Epithelial cell of esophagus (primary cell): ENCODE data around the gene RBFOX1.

Source experiments
- DNase-seq: peaks from one replicate; pipeline ENCODE4 v3.0.0; 2010; ENCODE audit warnings: low read depth
- H3K4me3 ChIP-seq: 2 replicates; pipeline ENCODE4 v1.5.1; 2011; ENCODE audit warnings: mild to moderate bottlenecking, low read length, control low read depth
- TF ChIP-seq, protein P1 (sequence below): IDR thresholded peaks from 2 replicates; pipeline ENCODE4 v1.5.1; 2011; ENCODE audit warnings: low read depth, mild to moderate bottlenecking, low read length, control low read depth, inconsistent platforms; ENCODE audit not compliant: insufficient read depth; ENCODE audit errors: missing control alignments

The RBFOX1 gene

DNA sequence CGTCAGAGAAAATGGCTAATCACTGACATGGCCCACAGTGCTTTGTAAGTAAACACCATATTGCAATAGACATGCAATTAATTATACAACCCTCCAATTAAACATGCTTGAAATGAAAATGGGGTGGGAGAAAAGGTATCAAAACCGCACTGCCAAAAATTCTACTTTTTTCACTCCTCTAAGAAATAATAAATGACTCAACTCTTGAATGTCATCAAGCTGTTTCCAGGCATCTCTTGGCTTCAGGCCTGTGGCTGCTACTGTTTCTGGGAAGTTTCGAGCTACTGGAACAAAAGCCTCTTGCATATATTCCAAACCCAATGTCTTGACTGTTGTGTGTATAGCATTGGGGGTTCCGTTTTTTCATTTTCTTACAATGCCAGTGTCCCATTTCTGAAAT is 412.6 kb downstream of the RBFOX1 start:
- DNase-seq, result no peak
- TF ChIP-seq, protein P1, sequence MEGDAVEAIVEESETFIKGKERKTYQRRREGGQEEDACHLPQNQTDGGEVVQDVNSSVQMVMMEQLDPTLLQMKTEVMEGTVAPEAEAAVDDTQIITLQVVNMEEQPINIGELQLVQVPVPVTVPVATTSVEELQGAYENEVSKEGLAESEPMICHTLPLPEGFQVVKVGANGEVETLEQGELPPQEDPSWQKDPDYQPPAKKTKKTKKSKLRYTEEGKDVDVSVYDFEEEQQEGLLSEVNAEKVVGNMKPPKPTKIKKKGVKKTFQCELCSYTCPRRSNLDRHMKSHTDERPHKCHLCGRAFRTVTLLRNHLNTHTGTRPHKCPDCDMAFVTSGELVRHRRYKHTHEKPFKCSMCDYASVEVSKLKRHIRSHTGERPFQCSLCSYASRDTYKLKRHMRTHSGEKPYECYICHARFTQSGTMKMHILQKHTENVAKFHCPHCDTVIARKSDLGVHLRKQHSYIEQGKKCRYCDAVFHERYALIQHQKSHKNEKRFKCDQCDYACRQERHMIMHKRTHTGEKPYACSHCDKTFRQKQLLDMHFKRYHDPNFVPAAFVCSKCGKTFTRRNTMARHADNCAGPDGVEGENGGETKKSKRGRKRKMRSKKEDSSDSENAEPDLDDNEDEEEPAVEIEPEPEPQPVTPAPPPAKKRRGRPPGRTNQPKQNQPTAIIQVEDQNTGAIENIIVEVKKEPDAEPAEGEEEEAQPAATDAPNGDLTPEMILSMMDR, result no peak
- H3K4me3 ChIP-seq, result no peak overlapping the region

DNA sequence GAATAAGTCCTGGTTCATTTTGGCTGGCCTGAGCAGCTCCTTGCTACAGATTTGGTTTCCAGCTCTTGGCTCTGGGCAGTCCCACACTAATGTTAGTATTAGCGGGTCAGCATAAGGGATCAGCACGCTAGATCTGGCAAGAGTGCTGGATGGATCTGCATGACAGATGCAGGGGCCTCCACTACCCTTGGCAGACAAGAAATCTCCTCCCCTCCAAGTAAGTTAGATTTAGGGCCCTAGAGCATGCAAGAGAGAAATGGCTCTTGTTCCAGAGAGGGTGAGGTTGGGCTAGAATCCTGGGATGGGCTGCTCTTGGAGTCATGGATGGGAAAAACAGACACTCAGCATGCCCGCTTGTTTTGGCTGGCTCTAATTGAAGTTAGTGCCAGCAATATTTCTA is 414.3 kb downstream of the RBFOX1 start:
- H3K4me3 ChIP-seq, result no peak overlapping the region
- TF ChIP-seq, protein P1, result no peak

DNA sequence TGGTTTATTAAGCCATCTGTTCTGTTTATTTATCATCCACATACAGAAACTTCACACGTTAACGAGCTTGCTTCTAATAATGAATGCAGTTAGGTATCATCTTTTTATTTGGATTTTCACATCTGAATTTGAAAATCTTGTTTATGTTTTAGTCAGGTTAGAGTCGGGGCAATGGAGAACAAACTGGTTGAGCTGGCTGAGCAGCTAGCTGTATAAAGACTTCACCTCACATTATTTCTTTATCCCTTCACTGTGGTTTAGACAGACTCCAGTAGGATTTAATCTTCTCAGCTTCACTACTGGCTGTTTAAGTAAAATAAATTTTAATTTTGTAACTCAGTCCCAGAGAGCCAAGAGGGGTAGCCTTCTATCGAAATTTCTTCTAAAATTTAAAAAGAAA is 415.9 kb downstream of the RBFOX1 start:
- DNase-seq, result no peak
- TF ChIP-seq, protein P1, result no peak
- no peak overlapping the region for H3K4me3 ChIP-seq

More for the DNA sequence above, 414.3 kb downstream of the RBFOX1 start:
- DNase-seq, result no peak

DNA sequence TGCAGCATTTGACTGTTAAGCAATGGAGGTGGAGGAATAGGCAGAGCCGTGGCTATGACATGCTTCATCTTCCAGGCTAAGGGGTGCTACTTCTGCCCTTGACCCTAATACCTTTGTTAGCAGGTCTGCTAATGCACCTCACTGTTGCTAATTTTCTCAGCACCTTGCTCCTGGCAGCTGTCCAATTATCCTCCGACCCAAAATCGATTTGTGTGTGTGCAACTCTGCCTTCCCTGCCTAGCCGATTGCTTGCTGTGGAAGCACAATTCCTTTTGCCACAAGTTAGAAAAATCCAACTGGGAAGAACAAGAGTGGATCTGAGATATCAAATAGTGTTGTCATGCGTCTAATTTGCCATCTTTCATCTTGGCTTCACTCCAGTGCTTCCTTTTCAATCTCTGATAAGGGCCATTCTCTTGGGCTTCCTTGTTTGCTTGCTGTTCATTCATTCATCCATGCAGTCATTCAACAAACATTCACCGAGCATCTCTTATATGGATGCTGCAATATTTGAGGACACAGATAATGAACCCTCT is 422.8 kb downstream of the RBFOX1 start:
- no peak overlapping the region for H3K4me3 ChIP-seq
- TF ChIP-seq, protein P1, result no peak
- no peak for DNase-seq
